Measurements from ENCODE around the gene OBSCN. TPM values are rescaled to one million over a fixed set of nuclear protein-coding genes. Genes with fewer than 3 reads are reported as not detected.
A peak's percentile ranks its signal among the peaks of the same experiment; 100 is the strongest.

OBSCN gene
- total RNA-seq, 1 donor from 2014 or later = 16.9 TPM

- peaks cover 21% of the 10 kb centered on the region for H3K9me3 Mint-ChIP-seq (ENCODE audit: unreplicated experiment)
- H3K27me3 Mint-ChIP-seq (ENCODE audit: unreplicated experiment) = peaks cover 16% of the 10 kb centered on the region
- peak overlapping the region; percentile 83 for H3K4me3 Mint-ChIP-seq (ENCODE audit: unreplicated experiment)
- TF ChIP-seq CTCF (IDR thresholded peaks at IDR 0.05; ENCODE audit: unreplicated experiment) = no peak
- H3K36me3 Mint-ChIP-seq (ENCODE audit: low read depth, unreplicated experiment) = peaks cover 69% of the 10 kb centered on the region
- no peak for DNase-seq (ENCODE audit: low spot score)
- H3K27ac Mint-ChIP-seq (ENCODE audit: unreplicated experiment) = no peak overlapping the region
- H3K4me1 Mint-ChIP-seq (ENCODE audit: unreplicated experiment) = no peaks in the 10 kb centered on the region
Observed at GRCh38 chr1:228303596-228303995, 95.8 kb downstream of the OBSCN start.

GRCh38 chr1:228304225-228304624, 96.4 kb downstream of the OBSCN start:
- H3K4me3 Mint-ChIP-seq (ENCODE audit: unreplicated experiment) = peak overlapping the region; percentile 81
- peaks cover 16% of the 10 kb centered on the region for H3K27me3 Mint-ChIP-seq (ENCODE audit: unreplicated experiment)
- no peaks in the 10 kb centered on the region for H3K4me1 Mint-ChIP-seq (ENCODE audit: unreplicated experiment)
- H3K9me3 Mint-ChIP-seq (ENCODE audit: unreplicated experiment) = peaks cover 21% of the 10 kb centered on the region
- H3K27ac Mint-ChIP-seq (ENCODE audit: unreplicated experiment) = no peak overlapping the region
- DNase-seq (ENCODE audit: low spot score) = no peak
- peaks cover 65% of the 10 kb centered on the region for H3K36me3 Mint-ChIP-seq (ENCODE audit: low read depth, unreplicated experiment)
- no peak for TF ChIP-seq CTCF (IDR thresholded peaks at IDR 0.05; ENCODE audit: unreplicated experiment)

GRCh38 chr1:228304766-228305395, 97.0 kb downstream of the OBSCN start:
- H3K27ac Mint-ChIP-seq (ENCODE audit: unreplicated experiment) = no peak overlapping the region
- peaks cover 16% of the 10 kb centered on the region for H3K9me3 Mint-ChIP-seq (ENCODE audit: unreplicated experiment)
- H3K27me3 Mint-ChIP-seq (ENCODE audit: unreplicated experiment) = peaks cover 18% of the 10 kb centered on the region
- no peak for DNase-seq (ENCODE audit: low spot score)
- no peaks in the 10 kb centered on the region for H3K4me1 Mint-ChIP-seq (ENCODE audit: unreplicated experiment)
- peaks cover 58% of the 10 kb centered on the region for H3K36me3 Mint-ChIP-seq (ENCODE audit: low read depth, unreplicated experiment)
- peak overlapping the region; percentile 81 for H3K4me3 Mint-ChIP-seq (ENCODE audit: unreplicated experiment)
- no peak for TF ChIP-seq CTCF (IDR thresholded peaks at IDR 0.05; ENCODE audit: unreplicated experiment)

GRCh38 chr1:228305721-228306152, 97.9 kb downstream of the OBSCN start:
- DNase-seq (ENCODE audit: low spot score) = no peak
- H3K9me3 Mint-ChIP-seq (ENCODE audit: unreplicated experiment) = peaks cover 13% of the 10 kb centered on the region
- no peak for TF ChIP-seq CTCF (IDR thresholded peaks at IDR 0.05; ENCODE audit: unreplicated experiment)
- no peak overlapping the region for H3K4me3 Mint-ChIP-seq (ENCODE audit: unreplicated experiment)
- peaks cover 18% of the 10 kb centered on the region for H3K27me3 Mint-ChIP-seq (ENCODE audit: unreplicated experiment)
- H3K4me1 Mint-ChIP-seq (ENCODE audit: unreplicated experiment) = no peaks in the 10 kb centered on the region
- no peak overlapping the region for H3K27ac Mint-ChIP-seq (ENCODE audit: unreplicated experiment)
- peaks cover 50% of the 10 kb centered on the region for H3K36me3 Mint-ChIP-seq (ENCODE audit: low read depth, unreplicated experiment)
